Iris pigment epithelial cell (primary cell): Measurements from ENCODE around the gene ELMOD1.

Source experiments
- DNase-seq: peaks from one replicate; pipeline ENCODE4 v3.0.0-alpha.2; 2011; ENCODE audit warnings: low read depth

ELMOD1 gene

DNA sequence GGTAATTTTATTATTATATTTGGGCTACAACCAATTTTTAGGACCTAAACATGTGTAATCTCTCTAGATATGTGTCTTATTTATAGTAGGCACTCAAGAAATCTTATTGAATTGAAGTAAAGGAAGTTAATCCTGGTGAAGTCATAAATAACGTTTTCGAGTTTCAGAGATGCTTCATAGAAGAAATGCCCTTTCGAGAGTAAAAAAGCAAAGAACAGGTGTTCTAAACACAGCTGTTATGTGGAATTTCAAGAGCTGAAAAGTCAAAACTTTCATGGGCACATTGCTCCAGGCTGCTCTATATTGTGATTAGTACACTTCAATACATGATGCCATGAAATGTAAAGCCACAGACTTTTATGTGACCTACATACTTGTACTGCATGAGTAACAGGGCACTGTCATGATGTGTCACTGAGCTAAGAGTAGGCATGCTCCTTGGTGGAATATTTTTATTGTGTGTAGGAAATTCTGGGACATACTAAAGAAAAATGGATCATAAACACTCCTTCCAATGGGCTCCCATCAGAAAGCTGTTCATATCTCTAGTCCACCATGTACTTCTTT lies 7.2 kb upstream of the ELMOD1 start:
- no peak for DNase-seq

DNA sequence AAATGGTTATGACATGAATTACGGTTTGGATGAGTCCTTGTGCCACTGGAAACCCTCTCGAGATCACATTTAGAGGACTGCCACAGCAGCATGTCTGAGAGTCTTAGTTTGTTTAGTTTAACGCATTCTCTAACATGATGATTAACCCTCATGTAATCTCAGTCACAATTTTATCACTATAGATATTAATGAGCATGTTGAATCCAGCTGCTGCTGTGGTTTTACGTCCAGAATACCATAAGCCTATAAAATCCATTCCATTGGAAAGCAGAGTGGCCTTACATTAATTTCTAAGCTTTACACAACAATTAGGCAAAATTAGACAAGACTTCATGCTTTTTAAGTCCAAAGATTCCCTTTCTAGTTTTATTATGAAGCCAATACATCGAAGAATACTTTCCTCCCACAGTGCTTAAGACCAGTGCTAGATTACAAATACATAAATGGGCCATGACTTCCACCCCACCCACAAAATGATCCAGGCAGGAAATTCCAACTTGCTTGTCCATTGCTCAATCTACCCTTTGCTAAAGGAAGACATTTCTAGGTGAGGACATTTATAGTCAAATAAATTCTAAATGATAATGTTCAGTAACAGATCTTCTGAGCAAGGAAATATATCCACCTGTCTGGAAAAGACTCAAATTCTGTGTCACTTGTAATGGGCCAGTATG lies 3.5 kb upstream of the ELMOD1 start:
- DNase-seq = peak; percentile 59

DNA sequence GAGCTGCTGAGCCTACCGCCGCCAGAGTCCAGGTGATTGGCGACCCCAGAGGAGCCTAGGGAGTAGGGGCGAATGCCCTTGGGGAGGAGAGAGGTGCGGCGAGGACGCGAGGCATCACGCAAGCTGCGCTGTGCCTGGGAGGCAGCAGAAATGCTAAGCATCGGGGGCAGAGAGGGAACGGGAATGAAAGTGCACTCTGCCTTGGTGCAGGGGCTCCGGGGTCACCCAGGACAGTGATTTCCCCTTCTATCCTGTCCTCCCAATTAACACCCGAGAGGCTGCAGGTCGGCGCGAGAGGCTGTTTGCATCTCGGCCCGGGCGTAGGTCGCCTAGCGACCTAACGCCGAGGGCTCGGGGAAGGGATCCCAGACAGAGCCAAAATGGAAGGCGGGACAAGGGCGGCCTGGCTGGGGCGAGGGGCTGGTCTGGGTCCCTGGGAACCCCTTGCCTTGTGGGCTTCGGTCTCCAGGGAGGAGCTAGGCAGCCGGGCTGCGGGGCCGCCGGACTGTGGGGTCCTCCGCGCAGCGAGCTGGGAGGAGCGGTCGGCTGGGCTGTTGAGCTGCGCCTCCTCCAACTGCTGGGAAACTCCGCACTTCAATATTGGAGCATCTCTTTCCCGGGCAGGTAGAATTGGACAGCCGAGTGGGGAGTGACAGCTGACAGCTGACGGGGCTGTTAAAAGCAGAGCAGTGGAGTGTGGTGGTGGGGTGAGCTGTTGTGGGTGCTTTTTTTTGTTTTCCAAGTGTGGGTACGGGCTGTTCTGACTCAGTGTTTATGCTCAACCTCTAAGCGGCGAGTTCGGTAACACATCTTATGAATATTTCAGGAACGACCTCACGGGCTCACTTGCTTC lies 657 bp downstream of the ELMOD1 start:
- DNase-seq = peak; percentile 43

DNA sequence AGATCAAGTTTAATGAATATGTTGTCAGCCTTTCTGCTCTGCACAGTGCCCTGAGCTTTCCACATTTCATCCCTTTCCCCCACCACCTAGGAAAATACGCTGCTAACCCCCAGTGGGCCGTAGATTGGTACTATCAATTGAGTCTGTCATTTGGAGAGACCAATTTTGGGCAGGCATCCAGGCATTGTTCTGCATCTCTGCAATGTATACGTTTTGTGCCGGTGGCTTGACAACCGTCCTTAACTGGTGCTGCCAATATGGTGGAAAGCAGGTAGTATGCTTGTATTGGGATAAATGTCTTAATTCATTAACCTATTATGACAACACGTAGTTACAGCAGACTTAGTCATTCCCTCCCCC lies 1.3 kb downstream of the ELMOD1 start:
- no peak for DNase-seq

DNA sequence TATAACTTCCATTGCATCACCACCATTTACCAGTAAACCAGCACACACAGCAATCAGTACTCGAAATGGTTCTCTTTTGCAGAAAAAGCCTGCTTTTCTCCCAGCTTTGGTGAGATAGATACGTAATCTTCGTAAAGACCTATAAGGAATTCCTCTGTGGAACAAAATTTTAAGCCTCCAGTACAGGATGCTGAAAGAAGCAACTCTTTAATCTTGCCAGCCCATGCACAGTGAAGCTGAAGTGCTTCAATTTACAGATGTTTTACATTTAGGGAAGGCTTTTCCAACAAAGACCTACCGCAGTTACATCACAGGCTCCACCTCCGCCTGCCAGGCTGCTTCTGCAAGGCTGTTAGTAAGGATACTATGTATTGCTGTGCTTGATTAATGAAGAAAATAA lies 1.9 kb downstream of the ELMOD1 start:
- no peak for DNase-seq

DNA sequence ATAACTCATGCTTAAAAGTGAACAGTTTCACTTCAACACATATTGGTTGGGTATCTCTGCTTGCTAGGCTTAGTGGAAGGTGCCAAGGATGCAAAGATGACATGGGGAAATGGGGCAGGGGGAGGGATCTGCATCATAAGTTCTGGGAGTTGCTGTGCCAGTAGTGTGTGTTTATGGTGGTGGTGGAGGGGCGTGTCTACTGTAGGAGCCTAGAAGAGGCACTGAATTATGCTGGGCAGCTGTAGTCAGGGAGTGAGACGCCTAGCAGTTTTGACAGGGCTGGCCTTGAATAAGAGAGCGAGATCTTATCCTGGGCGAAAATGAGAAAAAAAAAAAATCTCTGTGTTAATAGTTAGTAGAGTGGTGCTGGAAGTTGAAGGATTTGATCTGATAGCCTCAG lies 3.0 kb downstream of the ELMOD1 start:
- no peak for DNase-seq

DNA sequence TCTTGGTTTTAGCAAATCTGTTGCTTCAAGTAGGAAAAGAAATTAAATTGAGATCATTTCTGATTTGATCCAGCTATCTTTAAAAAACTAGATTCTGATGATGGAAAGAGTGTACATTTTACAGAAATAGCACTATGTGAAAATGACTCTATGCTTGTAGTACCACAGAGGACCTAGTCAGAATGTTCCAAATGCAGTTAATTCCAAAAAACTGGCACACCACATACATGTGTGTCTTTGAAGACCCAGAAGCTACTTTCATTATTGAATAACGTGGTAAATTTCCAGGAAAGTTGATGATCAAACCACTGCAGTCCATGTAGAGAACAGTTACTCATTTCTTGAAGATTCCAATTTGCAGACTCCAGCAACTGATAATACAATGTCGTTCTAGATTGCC lies 3.8 kb downstream of the ELMOD1 start:
- no peak for DNase-seq

DNA sequence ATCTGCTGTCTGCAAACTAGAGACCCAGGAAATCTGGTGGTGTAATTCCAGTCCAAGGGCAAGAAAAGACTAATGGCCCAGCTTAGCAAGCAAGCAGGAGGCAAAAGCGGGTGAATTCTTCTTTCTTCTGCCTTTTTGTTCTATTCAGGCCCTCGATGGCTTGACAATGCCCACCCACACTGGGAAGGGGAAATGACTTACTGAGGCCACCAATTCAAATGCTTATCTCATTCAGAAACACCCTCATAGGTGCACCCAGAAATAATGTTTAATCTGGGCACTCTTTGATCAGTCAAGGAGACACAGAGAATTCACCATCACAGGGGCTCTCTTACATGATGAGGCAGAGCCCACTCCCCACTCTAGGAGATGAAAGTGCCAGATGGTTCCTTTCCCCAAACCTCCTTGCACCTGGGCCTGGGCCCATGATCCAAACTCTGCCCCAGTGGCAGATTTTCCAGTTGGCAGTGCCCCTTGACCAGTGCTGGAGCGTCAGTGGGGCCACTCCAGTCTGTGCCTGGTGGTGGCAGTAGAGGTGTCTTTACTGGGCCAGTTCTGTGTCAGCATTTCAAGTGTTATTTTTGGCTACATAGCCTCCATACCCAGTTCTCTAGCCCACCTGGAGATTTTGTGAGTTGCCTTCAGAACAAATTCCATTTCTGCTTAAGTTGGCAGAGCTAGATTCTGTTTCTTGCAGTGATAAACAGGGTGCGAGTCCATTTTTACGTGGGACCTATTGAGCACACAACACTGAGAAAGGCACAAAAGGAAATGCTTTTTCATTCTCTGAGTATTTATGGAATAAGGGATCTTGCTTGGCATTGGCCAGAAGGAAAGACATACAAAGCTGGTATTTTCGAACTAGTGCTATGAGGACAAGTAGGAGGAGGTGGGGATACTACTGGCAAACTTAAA lies 7.5 kb downstream of the ELMOD1 start:
- DNase-seq = no peak

DNA sequence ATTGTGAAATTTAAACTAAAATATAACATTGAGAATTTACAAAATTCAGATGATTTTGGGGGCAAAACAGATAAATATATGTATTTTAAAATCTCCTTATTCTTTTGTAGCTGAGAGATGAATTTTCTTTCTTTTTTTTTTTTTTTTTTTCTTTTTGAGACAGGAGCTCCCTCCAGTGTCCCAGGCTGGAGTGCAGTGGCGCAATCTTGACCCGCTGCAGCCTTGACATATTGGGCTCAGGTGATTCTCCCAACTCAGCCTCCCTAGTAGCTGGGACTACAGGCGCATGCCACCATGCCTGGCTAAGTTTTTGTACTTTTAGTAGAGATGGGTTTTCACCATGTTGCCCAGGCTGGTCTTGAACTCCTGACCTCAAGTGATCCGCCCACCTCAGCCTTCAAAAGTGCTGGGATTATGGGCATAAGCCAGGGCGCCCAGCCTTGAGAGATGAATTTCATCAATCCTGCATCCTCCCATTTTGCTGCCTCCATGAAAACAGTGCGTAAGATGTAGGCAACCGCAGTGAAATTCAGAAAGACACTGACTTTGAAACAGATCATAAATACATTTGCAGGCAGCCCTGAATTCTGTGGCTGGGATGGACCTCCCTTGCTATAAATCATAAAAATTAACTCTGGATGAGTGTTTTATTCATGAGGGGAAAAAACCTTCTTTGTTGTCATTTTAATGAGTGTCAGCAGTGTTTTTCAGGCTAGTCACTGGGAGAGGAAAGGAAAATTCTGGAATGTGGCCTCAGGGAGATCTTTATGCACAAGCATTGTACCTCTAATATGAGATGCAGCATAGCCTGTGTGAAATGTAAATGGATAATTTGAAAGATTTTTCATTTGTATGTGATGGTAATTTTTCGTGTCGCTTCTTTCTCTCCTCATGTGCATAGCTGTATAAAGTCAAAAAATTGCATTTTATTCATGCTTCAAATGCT lies 14.4 kb downstream of the ELMOD1 start:
- no peak for DNase-seq

DNA sequence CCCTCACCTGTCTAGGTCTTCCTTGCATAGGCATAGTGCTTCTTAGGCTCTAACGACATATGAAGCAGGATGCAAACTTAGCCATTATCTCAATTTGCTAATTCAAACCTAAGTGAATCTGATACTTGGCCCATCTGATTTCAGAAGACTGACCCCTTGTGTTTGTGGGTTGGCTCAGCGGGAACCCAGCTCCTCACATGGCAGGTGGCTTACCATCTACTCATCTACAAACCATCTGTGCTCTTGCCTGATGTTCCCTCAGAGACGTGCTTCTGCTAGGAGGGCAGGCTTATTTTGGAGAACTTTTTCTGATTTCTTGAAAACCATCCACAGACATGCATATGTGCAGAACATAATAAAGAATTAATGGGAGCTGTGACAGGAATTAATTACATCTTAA lies 15.2 kb downstream of the ELMOD1 start:
- DNase-seq = peak; percentile 5

DNA sequence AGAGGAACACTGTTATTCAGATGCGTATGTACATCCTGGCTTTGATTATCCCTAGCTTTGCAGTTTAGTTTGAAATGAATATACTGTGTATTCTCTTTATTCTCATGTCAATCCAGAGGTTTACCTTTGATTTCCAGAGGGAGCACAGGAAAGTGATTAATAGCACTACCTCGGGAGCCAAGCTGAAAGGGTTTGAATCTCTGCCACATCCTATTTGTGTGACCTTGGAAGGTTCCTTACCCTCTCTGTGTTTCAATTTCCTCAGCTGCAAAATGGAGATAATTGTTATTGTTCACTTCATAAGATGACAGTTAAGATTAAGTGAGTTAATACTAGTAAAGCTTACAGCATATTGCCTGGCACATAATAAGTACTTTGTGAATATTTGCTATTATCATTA lies 17.9 kb downstream of the ELMOD1 start:
- DNase-seq = no peak

DNA sequence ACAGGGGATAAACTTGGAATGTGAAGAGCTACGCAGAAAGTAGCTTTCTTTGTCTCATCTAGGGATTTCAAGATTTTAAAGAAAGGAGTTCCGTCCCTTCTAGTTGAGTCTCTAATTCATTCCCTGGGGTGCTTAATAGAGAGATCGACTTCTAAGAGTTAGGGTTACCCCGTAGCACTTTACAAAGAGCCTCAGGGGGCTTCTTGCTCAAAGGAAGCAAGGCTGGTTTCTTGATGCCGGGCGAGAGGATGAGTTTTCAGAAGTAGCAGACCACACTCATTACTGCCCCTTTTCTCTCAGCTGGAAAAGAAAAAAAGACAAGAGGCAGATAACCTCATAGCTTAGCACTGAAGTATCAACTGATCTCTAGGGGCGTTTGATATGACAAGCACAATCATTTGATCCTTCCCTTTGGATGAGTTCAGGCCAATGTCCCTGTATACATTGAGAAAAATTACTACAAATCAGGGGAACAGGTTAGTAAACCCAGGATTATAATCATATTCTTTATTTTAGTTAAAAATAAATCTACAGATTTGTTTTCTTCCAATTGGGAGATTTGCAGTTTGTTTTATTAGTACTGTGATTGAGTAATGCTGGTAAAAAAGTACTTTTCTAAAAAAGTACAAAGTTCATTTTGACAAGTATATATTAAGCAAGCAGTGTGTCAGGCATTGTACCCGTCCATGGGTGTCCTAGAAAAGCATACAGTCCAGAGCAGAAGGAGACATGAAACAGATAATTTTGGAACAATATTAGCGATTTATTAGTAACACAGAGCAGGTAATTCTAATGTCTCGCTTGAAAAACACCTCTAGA lies 18.7 kb downstream of the ELMOD1 start:
- DNase-seq = no peak

DNA sequence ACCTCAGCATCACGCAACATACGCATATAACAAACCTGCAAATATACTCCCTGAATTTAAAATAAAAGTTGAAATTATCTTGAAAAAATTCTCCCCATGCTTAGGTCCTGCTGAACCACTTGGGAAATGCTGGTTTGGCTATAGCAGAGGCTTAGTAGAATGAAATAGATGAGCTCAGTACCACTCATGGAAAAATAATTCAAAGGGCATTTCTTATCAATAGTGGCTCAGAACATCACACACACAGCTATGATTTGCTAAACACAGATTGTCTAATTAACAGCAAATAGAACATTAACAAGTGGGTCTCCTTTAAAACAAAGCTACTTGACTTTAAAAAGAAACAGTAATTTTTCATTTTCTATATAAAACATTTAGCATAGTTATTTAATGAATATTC lies 21.5 kb downstream of the ELMOD1 start:
- DNase-seq = no peak

DNA sequence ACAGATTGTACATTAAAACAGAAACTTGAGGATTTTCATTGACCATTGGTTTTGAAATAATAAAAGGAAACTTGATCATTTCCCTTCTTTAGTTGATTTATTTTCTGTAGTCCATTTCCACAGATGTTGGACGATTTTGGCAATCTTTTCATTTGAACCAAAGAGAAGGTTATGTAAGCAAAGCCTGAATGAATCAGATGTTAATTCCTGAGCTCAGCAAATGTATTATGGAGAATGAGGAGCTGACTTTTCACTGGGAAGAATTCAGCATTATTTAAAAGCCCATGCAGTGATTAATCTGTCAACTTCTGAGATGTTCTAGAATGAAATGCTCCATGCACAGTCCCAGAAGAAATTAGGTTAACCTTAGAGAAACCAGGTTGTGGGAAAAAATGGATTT lies 29.0 kb downstream of the ELMOD1 start:
- DNase-seq = peak; percentile 16

DNA sequence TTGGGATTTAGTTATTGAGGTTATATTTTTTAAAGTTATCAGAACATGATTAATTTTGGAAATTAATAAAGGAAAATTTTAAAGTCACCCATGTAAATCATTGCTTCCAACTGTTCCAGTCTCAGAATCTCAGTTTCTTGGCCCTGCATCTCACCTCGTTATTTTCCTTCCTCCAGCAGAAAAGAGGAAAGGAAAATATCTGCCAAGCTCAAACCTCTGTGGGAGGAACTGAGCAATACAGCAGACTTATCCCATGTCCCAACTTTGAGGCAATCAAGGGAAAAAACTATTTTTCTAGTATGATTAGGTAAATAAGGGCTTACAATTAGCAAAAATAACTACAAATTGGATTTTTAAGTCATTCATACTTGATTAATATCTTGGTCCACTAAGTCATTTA lies 30.1 kb downstream of the ELMOD1 start:
- no peak for DNase-seq

DNA sequence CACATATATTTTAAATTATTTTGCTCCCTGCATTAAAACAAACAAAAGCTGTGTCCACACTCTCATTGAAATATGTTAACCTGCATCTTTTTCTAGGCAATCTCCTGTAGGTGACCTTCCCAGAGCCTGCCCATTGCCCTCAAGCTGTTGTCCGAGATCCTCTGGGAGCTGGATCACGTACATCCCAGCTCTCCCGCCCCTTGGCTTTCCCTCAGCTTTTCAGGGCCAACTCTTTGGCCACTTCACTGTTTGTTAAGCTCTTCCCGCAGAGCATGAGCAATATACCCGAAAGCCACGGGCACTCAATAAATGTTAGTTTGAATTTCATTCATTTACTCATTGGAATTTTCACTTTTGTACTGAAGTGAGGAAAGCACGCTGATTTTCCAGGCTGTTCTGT lies 32.2 kb downstream of the ELMOD1 start:
- DNase-seq = no peak

DNA sequence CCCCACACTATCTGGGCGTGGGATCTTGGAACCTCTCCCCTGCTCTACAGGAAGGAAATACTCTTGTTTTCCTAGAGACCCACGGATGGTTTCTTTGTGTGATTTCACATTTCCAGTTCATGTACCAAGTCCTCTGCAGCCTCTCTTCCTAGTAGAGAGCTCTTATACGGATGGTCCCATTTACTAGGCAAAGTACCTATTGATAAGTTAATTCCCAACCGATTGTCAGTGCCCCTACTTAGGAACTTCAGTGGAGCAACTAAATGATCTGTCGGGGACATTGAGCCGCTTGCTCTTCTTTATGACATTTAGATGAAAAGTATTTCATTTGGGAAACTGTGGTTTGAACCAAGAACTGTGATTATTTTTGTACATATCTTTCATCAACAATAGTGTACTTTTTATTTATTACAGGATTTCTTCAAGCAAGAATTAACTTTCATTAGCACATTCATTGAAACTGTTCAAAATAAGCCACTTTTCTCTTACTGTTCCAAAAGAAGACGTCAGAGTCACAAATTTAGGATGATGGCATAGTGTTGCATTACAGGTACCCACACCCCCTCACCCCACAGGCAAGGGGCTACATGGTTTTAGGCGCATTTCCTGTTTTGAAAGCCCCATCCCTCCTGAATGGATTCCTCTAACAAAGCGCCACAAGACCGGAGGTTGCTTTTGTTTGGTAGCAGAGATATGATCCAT lies 34.2 kb downstream of the ELMOD1 start:
- DNase-seq = no peak

DNA sequence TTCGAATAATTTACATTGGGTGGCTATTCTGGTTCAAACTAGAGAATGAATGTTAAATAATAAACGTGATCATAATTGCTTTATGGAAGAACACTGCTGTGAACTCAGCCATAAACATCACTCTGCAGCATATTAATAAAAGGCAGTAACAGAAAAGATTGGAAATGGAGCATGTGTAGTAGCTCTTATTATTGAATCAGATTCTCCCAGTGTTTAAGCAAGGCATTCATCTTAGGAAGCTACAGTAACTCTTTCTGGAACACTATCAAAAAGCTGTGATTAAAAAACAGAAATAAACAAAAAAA lies 34.7 kb downstream of the ELMOD1 start:
- DNase-seq = no peak

DNA sequence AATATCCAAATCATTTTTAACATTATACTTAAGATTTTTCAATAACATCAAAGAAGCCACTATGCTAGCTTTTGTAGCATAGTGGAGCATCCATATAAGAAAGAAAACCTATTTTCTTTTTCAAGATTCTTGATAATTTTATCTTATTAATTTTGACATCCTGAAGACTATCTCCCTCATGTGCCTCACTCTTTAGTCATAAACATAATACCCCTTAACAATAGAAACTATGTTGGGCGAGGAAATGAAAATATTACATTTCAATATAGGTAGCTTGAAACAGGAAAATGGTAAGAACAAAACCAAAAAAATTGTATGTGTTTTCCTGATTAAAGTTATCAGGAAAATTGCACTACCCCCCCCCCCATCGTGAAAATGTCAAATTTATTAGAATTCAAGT lies 40.1 kb downstream of the ELMOD1 start:
- no peak for DNase-seq

DNA sequence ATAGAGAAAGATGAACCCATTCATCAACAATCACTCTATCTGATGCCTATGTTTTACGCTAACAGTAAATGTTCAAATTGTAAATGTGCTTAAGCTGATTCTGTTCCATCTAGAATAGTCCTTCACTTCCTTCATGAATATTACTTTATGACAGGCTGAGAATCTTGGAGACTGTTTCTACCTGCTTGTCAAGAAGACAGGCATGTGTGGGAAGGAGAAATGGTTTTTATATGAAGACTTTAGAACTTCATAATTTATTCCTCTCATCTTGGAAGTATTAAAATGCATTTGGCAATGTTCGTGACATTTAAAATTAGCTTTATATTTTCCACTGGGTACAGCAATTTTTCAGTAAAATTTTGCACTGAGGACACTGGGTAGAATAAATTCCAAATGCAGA lies 41.0 kb downstream of the ELMOD1 start:
- no peak for DNase-seq
